Loucy (cell line): Measurements from ENCODE around the gene IMPG2.

Source experiments
- H2AFZ ChIP-seq: fragments of 200-600 bp; sonication (generic); 2 replicates; pipeline ENCODE4 v1.6.0; 2016; ENCODE audit warnings: antibody characterized with exemption, mild to moderate bottlenecking, low read length, moderate library complexity
- H3F3A ChIP-seq: fragments of 200-600 bp; 2 replicates; pipeline ENCODE4 v1.6.0; 2016; ENCODE audit warnings: antibody characterized with exemption, low read depth, mild to moderate bottlenecking
- H3K27me3 ChIP-seq: fragments of 200-600 bp; sonication (generic); 2 replicates; pipeline ENCODE4 v1.6.1; 2014; ENCODE audit warnings: low read length, mild to moderate bottlenecking; ENCODE audit not compliant: insufficient read depth, poor library complexity, severe bottlenecking
- H3K36me3 ChIP-seq: fragments of 200-600 bp; sonication (generic); 2 replicates; pipeline ENCODE4 v1.6.1; 2016; ENCODE audit warnings: low read length; ENCODE audit not compliant: insufficient read depth
- H3K4me1 ChIP-seq: fragments of 200-600 bp; sonication (generic); 2 replicates; pipeline ENCODE4 v1.5.1; 2014; ENCODE audit warnings: low read length, mild to moderate bottlenecking; ENCODE audit not compliant: insufficient read depth, poor library complexity, severe bottlenecking
- H3K4me2 ChIP-seq: fragments of 200-600 bp; sonication (generic); 2 replicates; pipeline ENCODE4 v1.6.0; 2014; ENCODE audit warnings: antibody characterized with exemption, low read length, low read depth, mild to moderate bottlenecking; ENCODE audit not compliant: poor library complexity, severe bottlenecking
- H3K4me3 ChIP-seq: fragments of 200-600 bp; sonication (generic); 2 replicates; pipeline ENCODE4 v1.5.1; 2014; ENCODE audit warnings: low read length, mild to moderate bottlenecking, mixed read lengths; ENCODE audit not compliant: poor library complexity, severe bottlenecking
- H3K79me2 ChIP-seq: fragments of 200-600 bp; sonication (generic); 2 replicates; pipeline ENCODE4 v1.6.1; 2014; ENCODE audit warnings: low read length; ENCODE audit not compliant: insufficient read depth
- H3K9ac ChIP-seq: fragments of 200-600 bp; sonication (generic); 2 replicates; pipeline ENCODE4 v1.6.0; 2014; ENCODE audit warnings: mild to moderate bottlenecking, low read depth, low read length, moderate library complexity; ENCODE audit not compliant: poor library complexity, severe bottlenecking
- H3K9me2 ChIP-seq: fragments of 200-600 bp; sonication (generic); replicated peaks from 2 replicates; pipeline ENCODE4 v1.6.1; 2016; ENCODE audit warnings: low read depth, low read length, mixed read lengths
- H3K9me3 ChIP-seq: fragments of 200-600 bp; sonication (generic); 2 replicates; pipeline ENCODE4 v1.6.1; 2014; ENCODE audit warnings: mild to moderate bottlenecking, antibody characterized with exemption, low read length, low read depth; ENCODE audit not compliant: insufficient read depth
- H4K20me1 ChIP-seq: fragments of 200-600 bp; sonication (generic); 2 replicates; pipeline ENCODE4 v1.6.0; 2014; ENCODE audit warnings: antibody characterized with exemption, low read length, mild to moderate bottlenecking; ENCODE audit not compliant: insufficient read depth, poor library complexity, severe bottlenecking
- EZH2phosphoT487 ChIP-seq: fragments of 200-600 bp; IDR thresholded peaks from 2 replicates; pipeline ENCODE4 v1.6.1; 2018; ENCODE audit warnings: antibody characterized with exemption, mild to moderate bottlenecking, moderate library complexity, borderline replicate concordance
- TF ChIP-seq, protein P1 (sequence below): fragments of 200-600 bp; sonication (generic); conservative IDR thresholded peaks from 2 replicates; pipeline ENCODE4 v1.5.1; 2014; ENCODE audit warnings: mild to moderate bottlenecking, antibody characterized with exemption, low read length

The IMPG2 gene

DNA sequence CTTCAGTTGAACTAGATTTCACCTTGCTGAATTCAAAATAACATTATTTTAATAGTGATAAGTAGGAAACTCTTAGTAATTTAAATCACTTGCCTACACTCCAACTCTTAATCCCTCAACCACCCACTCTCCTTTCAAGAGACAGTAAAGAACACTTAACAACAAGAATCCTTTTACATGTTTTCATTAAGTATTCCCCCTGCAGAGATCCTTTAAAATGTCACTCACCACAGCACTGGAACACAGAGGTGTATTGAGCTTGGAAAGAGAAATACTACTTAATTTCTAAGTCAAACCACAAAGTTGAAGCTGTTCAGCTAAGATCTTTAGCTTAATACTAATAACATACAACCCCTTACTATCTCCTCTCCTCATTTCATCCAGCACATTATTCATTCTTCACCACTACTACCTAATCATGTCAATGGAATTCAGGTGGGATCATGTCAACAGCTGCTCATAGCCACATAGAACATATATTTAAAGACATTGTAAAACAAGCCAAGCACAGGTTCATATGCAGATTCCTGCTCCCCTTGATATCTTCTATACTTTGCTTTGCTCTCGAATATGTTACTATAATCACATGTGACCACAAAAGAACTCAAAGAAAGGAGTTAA is 40.5 kb downstream of the IMPG2 start:
- Histone ChIP-seq H3K9me2 (no peaks in the 10 kb centered on the region), H3F3A (no peaks in the 10 kb centered on the region), H3K79me2 (no peaks in the 10 kb centered on the region), H3K36me3 (no peaks in the 10 kb centered on the region), H4K20me1 (no peaks in the 10 kb centered on the region), H3K27me3 (no peaks in the 10 kb centered on the region), H3K4me3 (no peak overlapping the region), H3K9ac (no peak overlapping the region), H2AFZ (no peak overlapping the region), H3K4me2 (no peak overlapping the region), H3K4me1 (no peaks in the 10 kb centered on the region), H3K9me3 (no peaks in the 10 kb centered on the region)
- TF ChIP-seq, protein P1, sequence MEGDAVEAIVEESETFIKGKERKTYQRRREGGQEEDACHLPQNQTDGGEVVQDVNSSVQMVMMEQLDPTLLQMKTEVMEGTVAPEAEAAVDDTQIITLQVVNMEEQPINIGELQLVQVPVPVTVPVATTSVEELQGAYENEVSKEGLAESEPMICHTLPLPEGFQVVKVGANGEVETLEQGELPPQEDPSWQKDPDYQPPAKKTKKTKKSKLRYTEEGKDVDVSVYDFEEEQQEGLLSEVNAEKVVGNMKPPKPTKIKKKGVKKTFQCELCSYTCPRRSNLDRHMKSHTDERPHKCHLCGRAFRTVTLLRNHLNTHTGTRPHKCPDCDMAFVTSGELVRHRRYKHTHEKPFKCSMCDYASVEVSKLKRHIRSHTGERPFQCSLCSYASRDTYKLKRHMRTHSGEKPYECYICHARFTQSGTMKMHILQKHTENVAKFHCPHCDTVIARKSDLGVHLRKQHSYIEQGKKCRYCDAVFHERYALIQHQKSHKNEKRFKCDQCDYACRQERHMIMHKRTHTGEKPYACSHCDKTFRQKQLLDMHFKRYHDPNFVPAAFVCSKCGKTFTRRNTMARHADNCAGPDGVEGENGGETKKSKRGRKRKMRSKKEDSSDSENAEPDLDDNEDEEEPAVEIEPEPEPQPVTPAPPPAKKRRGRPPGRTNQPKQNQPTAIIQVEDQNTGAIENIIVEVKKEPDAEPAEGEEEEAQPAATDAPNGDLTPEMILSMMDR: no peak
- no peak for TF ChIP-seq EZH2phosphoT487

DNA sequence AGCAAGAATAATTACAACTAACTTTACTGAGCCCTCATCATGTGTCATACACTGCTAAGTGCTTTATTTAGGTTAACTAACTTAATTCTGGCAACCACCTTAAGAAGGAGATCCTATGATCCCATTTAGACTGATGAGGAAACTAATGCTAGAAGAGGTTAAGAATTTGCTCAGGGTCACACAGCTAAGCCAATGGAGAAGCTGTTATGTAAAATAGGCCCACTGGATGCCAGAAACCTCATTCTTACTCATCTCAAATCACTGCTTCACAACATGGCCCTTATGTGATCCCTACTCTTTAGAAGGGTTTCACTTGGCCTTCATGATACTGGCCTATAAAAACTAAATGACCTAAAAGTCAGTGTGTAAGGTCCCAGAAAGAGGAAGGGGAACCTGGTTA is 41.2 kb downstream of the IMPG2 start:
- Histone ChIP-seq H3K9ac (no peak overlapping the region), H3K36me3 (no peaks in the 10 kb centered on the region)

DNA sequence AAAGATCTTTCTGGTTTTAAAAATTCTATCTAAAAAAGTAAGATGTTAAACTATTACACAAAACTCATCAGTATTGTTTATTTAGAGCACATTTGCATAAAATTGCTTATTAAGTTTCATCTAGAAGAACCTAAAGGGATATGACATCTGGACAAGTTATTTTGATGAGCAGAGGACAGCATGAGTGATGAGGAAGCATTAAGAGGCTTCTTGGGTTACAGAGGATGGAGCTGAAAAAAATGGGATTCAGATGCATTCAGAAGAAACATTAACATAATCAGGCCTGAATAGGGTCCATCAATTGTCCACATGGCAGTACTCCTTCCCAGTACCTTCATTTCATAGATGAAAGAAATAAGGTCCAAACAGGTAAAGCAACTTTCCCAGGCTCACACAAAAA is 41.6 kb downstream of the IMPG2 start:
- Histone ChIP-seq H3K4me2 (no peak overlapping the region), H3K79me2 (no peaks in the 10 kb centered on the region), H3K4me1 (no peaks in the 10 kb centered on the region), H2AFZ (no peak overlapping the region), H3K9me3 (no peaks in the 10 kb centered on the region), H3K4me3 (no peak overlapping the region), H3K27me3 (no peaks in the 10 kb centered on the region), H3K9ac (no peak overlapping the region), H3F3A (no peaks in the 10 kb centered on the region), H3K36me3 (no peaks in the 10 kb centered on the region), H4K20me1 (no peaks in the 10 kb centered on the region), H3K9me2 (no peaks in the 10 kb centered on the region)
- TF ChIP-seq, protein P1: no peak
- TF ChIP-seq EZH2phosphoT487: no peak

More for the DNA sequence above, 41.2 kb downstream of the IMPG2 start:
- Histone ChIP-seq H3K79me2 (no peaks in the 10 kb centered on the region), H3K27me3 (no peaks in the 10 kb centered on the region), H4K20me1 (no peaks in the 10 kb centered on the region), H3K4me2 (no peak overlapping the region), H3K9me3 (no peaks in the 10 kb centered on the region), H2AFZ (no peak overlapping the region), H3K4me1 (no peaks in the 10 kb centered on the region), H3F3A (no peaks in the 10 kb centered on the region), H3K4me3 (no peak overlapping the region), H3K9me2 (no peaks in the 10 kb centered on the region)
- TF ChIP-seq EZH2phosphoT487: no peak
- TF ChIP-seq, protein P1: no peak
